NCI-H526 (cell line): Measurements from ENCODE around the gene MIEF2.

Experiments used
- DNase-seq, 2 experiments: peaks; one replicate each; lab custom pipeline; 2025; lab: John Stamatoyannopoulos, UW

Gene MIEF2

DNA sequence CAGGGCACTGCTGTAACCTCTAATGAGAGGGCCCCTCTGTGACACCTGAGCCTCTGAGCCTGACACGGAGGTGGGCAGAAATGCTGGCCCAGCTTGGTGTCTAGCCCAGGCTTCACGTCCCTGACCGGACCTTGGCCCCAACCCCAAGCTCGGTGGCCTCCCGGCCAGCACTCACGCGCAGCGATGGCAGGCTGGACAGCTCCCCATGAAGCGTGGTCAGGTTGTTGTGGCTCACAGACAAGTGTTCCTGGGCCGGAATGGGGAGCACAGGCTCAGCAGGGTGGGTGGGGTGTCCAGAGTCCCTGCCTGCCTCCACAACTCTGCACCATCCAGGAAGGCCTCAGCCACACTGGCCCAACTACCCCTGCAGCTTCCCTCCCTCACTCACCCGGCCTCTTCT lies 4.1 kb upstream of the MIEF2 start:
- no peak for DNase-seq

DNA sequence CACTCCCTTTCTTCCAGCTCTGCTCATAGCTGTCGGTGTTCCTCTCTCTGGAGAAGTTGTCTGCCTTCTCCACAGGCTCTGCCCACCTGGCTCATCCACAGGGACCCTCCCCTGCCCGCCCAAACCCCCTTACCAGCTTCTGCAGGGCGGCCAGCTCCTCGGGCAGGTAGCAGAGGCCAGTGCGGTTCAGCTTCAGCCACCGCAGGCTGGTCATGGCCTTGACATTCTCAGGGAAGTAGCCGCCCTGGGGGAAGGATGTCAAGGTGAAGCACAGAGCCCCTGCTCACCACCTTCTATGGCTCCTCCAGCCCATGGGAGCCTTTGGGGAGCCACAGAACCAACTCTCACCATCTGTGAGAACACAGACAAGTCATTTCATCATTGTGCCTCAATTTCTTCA lies 3.7 kb upstream of the MIEF2 start:
- no peak for DNase-seq

DNA sequence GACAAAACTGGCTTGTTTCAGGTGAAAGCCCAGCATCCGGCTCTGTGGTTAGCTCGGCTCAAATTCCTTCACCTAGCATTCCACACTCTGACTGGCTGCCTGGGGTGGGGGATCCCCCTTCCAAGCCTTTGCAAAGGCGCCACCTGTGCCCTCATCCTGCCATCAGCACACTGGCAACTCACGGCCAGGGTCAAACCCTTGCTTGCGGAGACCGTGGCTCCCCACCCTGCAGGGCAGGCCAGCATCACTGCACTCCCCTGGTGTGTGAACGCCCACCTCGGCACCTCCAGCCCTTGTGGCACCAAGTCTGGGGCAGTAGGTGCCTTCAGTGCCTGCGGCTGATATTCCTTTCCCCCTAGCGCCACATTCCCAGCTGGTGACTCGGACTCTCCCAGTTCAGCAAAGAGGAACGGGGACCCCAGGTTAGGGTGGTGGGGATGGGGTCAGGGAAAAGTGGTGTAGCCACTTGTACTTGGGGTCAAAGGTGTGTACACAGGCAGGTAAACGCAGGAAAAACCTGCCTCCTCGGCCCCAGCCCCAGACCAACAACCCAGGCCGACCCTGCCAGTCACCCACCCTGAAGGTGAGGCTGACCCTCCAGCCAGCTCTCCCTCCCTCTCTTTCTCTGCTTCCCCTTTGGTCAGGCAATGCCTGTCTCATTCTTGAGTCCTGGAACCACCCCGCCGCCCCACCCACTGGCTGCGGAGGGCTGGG lies 3.0 kb upstream of the MIEF2 start:
- DNase-seq = no peak

DNA sequence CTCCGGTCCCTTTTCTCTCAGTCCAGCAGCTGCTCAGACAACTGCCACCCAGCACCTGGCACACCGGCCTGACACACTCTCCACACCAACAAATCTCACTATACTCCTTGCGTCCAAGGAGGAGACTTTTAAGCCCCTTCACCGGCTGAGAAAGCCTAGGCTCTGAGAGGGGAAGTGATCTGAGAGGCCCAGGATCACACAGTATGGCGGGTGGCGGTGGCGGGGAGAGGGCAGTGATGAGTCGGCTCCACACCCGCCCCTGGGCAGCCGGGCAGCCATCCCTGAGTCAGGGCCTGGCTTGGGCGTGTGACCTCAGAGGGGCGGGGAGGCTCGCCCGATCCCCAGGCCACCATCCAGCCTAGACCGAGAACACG lies 2.5 kb upstream of the MIEF2 start:
- DNase-seq = peak in 1 of 2 experiments; percentile 59

DNA sequence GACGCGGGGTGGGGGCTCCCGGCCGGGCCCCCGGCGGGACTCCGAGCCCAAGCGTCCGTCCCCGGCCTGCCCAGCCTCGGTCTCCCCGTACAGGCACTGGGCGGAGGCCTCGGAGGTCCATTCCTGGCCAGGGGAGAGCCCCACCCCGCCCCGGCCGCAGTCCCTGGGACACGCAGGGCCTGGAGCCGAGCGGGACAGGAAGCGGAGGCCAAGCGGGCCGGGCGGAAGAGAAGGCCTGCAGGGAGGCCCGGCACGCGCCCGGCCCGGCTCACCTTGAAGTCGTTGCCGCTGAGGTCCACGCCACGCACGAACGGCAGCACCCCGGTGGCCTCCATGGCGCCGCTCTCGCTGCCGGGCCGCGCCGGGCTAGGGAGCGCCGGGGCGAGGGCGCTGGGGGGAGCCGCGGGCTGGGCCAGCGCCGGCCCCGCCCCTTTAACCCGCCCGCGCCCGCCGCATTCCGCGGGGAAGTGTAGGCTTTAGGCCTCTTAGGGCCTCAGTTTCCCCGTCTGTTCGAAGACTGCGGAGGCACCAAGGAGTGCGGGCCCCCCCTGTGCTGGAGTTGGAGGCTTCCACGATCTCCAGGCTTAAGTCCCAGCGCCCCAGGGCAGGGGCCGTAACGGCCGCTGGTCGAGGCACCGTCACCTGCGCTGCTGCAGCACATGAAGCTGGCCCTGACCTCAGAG lies 2.0 kb upstream of the MIEF2 start, which contains the start of gene FLII:
TSS of gene FLII (minus strand) at position 383 of the 683 bp plus-strand sequence. CDS start at position 335, 48 bp downstream.
- peak in 1 of 2 experiments; percentile 58 for DNase-seq

DNA sequence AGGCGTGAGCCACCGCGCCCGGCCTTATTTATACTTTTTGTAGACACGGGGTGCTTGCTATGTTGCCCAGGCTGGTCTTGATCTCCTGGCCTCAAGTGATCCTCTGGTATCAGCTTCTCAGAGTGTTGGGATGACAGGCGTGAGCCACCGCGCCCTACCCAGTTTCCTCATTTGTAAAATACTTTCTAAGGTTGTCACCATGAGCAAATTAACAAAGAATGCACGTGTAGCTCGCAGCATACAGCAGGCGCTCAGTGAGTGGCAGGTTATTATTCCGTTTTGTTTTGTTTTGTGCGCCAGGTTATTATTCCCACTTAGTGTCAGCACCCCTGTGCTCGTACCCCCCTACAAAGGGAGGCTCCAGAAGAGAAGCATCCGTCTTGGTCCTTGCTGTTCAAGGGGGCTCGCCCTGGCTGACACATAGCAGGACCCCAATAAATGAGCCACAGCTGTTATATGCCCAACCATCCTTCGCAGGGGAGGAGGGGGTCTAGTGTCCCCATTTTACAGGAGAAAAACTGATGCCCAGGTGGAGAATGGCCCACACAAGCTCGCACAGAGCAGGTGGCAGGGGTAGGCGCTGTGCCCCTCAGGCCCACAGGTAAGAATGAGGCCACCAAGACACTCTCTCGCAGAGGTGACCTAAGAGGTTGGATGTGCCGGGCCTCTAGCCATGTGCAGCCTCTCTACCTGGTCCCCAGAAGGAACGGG lies 686 bp upstream of the MIEF2 start:
- no peak for DNase-seq

DNA sequence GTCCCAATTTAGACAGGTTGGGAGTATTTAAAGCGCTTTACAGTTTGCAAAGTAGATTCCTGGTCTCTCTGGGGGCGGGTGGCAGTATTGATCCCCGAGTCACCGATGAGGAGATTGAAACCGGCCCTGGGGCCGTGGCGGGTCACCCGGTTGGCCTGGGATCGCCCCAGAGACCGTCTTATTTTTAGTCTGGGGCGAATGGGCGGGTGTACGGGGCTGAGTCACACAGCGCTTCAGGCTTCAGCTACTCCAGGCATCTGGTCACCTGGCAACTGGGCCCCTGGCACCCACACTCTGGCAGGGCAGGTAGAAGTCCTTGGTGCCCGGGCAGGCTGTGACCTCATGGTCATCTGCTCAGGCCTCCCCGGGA lies 669 bp downstream of the MIEF2 start:
- peak in 1 of 2 experiments; percentile 29 for DNase-seq

DNA sequence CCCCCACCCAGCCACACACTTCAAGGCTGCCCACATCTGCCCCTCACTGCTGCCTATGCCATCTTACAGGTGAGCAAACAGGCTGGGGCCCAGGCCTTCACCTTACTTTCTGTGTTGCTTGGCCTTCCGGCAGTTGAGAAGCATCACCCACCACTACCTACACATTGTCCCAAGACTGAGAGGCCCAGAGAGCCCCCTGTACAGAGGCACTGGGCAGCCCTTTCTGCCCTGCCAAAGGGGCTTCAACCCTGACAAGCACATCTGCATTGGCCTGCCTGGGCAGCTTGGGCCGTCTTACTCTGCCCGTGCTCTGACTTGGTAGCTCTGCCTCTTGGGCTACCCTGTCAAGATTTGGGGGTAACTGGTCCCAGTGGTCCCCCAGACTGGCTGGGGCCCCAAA lies 1.2 kb downstream of the MIEF2 start:
- no peak for DNase-seq

DNA sequence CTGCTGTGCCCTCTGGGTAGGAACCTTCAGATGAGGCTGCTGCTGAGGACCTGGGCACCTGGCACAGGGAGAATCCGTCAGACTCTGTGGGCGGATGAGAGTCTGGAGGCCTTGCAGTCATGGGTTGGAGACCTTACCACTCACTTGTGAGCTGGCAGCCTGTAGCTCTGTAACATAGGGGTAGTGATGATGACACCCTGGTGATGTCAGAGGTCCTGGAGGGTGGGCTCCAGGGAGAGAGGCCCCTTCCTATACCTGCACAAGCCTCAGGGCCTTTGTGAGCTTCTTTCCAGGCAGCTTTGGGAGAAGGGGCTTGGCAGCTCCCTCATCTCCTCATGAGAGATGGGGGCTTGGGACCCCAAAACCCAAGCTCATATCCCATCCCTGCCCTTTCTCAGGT lies 1.6 kb downstream of the MIEF2 start:
- DNase-seq = no peak

DNA sequence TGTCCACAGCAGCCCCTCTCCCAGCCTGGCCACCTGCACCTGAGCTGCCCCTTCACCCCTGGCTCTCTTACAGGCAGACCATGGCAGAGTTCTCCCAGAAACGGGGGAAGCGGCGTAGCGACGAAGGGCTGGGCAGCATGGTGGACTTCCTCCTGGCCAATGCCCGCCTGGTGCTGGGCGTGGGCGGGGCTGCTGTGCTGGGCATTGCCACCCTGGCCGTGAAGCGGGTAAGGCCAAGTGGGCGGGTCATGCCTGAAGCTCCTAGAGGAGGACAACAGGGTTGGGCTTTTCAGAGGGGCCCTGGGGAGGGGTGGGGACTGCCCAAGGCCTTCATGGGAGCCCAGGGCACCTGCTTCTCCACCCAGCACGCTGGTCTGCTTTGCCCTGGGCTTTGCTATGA lies 2.2 kb downstream of the MIEF2 start:
- no peak for DNase-seq

DNA sequence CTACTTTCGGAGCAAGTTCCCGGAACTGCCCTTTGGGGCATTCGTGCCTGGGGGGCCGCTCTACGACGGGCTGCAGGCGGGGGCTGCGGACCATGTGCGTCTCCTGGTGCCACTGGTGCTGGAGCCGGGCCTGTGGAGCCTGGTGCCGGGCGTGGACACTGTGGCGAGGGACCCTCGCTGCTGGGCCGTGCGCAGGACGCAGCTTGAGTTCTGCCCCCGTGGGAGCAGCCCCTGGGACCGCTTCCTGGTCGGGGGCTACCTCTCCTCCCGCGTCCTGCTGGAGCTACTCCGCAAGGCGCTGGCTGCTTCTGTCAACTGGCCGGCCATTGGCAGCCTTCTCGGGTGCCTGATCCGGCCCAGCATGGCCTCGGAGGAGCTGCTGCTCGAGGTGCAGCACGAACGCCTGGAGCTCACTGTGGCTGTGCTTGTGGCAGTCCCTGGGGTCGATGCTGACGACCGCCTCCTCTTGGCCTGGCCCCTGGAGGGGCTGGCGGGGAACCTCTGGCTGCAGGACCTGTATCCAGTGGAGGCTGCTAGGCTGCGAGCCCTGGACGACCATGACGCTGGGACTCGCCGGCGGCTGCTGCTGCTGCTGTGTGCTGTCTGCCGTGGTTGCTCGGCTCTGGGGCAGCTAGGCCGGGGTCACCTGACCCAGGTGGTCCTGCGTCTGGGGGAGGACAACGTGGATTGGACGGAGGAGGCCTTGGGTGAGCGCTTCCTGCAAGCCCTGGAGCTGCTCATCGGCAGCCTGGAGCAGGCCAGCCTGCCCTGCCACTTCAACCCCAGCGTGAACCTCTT lies 3.6 kb downstream of the MIEF2 start:
- DNase-seq = no peak

DNA sequence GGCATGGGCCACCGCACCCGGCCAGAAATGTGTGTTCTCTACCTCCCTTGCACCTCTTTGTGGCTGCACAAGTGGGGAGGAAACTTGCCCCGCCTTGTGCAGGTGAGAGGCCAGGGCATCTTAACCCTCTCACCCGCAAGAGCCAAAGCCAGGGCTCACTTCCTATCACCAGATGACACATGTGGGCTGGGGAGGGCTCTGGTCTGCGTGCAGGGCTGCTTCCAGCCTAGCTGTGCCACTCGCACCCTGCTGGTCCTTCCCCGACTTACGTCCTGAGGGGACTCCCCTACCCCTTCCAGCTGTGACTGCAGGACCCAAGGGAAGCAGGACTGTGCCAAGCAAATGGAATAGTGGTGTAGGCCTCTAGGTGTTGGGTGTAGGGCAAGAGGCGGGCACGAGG lies 6.9 kb downstream of the MIEF2 start:
- no peak for DNase-seq

DNA sequence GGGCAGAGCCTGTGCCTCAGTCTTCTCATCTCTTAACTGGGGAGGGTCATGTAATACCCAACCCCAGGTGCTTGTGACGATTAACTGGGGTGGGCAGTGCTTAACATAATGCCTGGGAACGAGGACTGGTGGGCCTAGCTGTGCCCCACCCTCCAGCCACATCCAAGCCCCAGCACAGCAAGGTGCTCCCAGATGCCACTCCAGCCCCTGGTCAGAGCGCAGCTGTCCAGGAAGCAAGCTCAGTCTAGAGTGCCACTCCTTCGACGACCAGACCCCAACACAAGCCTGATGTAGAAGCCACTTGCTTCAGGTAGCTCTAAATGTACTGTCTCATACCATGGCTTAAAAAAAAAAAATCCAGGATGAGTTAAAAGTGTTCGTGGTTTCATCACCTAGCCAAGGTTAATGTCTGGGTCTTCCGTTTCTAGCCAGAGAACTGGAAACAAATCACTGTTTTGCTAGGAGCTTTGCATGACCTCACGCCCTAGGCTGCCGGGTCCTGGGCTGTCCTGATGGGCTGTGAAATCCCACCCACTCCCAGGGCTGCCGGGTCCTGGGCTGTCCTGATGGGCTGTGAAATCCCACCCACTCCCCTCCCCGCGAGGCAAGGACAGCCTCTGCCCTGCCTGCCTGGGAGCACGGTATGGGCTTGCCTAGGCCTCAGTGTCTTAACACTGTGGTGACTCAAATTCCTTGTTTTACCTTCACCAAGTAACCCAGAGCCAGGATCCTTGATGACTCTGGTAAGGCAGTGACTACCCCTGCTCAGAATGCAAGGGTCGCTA lies 7.7 kb downstream of the MIEF2 start:
- DNase-seq = no peak

DNA sequence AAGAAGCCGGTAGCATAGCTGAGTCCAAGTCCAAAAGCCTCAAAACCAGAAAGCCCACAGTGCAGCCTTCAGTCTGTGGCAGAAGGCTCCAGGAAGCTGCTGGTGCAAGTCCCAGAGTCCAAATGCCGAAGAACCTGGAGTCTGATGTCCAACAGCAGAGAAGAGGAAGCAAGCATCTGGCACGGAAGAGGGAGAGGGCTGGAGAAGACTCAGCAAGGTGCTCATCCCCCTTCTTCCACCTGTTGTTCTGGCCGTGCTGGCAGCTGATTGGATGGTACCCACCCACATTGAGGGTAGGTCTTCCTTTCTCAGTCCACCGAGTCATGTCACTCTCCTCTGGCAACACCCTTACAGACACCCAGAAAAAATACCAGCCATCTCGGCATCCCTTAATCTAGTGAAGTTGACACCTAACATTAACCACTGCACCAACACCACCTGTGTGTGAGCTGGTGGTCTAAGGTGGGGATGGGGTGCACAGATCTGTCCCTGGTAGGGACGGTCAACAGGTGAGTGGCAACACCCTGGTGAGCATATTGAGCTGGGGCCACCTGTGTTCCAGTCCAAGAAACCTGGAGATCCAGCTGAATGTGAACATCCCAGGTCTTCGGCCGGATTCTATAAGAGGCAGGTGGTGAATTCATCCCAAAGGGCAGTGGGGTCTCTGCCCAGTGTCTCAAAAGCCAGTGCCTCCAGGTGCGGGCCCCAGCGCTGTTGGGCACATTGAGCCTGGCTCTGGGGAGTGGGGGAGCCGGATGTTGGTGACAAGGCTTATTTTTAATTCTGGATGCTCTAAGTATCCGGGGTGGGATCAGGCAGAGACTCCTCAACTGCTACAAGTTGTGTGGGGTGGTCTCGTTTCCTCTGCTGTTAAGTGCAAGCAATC lies 9.8 kb downstream of the MIEF2 start:
- DNase-seq = no peak

DNA sequence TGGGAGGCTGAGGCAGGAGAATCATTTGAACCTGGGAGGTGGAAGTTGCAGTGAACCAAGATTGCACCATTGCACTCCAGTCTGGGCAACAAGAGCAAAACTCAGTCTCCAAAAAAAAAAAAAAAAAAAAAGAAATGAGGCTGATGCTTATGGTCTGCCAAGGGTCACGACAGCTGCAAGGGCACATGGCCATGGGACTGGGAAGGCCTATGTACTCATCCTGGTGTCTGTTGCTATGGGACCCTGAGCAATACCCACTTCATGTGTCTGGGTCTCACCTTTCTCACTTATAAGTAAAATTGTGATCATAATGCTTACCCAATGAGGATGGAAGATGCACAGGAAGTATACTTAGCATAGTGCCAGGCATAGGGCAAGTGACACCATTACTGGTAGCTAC lies 16.6 kb downstream of the MIEF2 start:
- no peak for DNase-seq

DNA sequence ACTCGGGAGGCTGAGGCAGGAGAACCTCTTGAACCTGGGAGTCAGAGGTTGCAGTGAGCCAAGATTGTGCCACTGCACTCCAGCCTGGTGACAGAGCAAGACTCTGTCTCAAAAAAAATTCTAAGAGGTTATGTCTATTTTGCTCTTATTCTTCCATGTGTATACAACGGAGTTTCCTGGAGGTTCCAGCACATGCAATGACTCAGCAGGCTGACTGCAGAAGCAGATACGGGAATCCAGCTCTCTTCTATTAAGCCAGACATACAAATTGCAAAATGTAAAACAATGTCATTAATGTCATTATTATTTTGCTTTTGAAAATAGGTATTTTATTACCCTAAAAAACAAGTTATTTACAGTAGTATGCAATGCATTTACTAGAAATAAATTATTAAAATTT lies 18.4 kb downstream of the MIEF2 start:
- DNase-seq = no peak

DNA sequence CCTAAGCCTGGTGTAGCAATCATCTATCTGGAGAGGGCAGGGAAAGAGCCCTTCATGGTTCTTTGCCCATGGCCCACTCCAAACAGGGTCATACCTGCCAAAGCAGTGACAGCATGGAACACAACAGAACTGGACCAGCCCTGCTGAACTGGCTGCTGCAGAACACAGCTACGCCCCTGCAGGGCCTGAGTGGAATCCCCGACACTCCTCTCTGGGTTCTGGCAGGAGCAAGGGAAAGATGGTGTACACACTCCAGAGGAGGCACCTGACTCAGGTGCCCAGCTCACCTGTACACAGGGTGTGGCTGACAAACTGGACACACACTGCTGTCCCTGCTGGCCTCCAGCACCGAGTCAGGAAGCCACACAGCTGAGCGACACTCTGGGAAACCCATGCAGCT lies 19.8 kb downstream of the MIEF2 start:
- DNase-seq = peak in 1 of 2 experiments; percentile 29

DNA sequence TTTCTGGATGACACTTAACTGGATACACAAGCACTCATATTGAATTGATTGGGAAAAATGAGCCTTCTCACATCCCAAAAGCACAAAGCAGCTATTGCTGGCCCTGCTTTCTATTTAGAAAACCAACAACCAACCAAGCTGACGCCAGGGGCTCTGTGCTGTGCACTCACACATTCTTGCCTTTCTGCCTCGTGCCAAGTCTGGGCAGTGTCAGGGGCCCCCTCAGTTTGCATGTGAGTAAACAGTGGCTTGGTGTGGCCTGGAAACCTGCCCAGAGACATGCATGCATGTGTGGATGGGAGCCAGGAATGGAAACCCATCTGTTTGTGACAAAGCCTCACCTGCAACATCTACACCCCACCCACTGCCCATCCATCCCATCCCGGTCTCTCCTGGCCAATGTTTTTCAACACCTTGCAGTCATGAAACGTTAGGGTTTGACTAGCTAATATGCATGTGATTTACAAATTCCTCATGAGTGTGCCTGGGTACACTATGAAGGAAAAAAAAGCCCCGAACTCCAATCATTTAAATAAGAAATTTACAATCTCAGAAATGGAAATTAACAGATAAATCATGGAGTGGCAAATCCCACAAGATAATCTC lies 20.4 kb downstream of the MIEF2 start:
- DNase-seq = peak; percentile 93

DNA sequence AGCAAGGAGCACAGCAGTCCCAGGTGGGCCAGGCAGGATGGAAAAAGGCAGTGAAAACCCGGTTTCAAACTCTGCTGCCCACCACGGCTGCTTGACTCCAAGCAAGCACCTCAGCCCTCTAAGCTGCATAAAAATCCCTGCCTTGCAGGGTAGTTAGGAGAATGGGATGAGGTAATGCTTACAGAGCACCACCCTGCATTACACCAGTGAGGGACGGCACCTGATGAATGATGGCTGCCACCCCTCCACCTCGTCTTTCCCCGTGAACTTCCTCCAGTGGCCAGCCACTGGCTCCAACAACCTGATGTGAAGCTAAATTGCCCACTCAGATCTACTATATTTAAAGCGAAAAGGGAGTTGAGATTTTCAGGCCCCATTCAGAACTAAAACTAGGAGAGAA lies 21.3 kb downstream of the MIEF2 start:
- DNase-seq = no peak

DNA sequence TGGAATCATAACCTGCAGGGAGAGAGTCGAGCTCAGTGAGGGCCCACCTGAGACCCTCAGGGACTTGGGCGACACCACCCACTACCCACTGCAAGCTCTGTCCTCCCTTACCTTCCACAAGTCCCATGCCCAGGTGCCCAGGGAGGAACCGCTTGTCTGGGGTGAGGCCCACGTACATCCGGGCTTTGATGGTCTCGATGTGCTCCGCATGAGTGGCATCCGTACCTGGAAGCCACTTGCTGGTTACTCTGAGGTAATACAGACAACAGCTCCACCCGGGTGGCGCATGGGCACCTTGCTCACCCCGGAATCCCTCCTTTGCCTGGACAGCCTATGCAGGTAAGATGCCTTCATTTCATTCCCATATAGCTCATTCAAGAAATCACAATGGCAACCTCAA lies 24.8 kb downstream of the MIEF2 start:
- DNase-seq = no peak
